KMS-11 (cell line): Measurements from ENCODE around the gene PUM2.

Source experiments
- H2AFZ ChIP-seq: fragments of 200-600 bp; sonication (generic); 2 replicates; pipeline ENCODE4 v1.6.1; 2016; ENCODE audit warnings: antibody characterized with exemption, mixed run types, low read depth
- H3K27ac ChIP-seq: fragments of 200-600 bp; sonication (generic); 2 replicates; pipeline ENCODE4 v1.6.1; 2016; ENCODE audit warnings: mild to moderate bottlenecking, mixed run types
- H3K27me3 ChIP-seq: fragments of 200-600 bp; sonication (generic); 2 replicates; pipeline ENCODE4 v1.6.1; 2017; ENCODE audit warnings: mild to moderate bottlenecking, low read depth, mixed run types, moderate library complexity; ENCODE audit not compliant: insufficient read depth
- H3K36me3 ChIP-seq: fragments of 200-600 bp; sonication (generic); 2 replicates; pipeline ENCODE4 v1.6.1; 2017; ENCODE audit warnings: mild to moderate bottlenecking, mixed run types; ENCODE audit not compliant: insufficient read depth
- H3K4me1 ChIP-seq: fragments of 200-600 bp; sonication (generic); 2 replicates; pipeline ENCODE4 v1.6.1; 2016; ENCODE audit warnings: mild to moderate bottlenecking, low read depth, mixed run types; ENCODE audit not compliant: poor library complexity, severe bottlenecking
- H3K4me2 ChIP-seq: fragments of 200-600 bp; sonication (generic); 2 replicates; pipeline ENCODE4 v1.7.0; 2016; ENCODE audit warnings: mild to moderate bottlenecking, mixed run types
- H3K4me3 ChIP-seq: fragments of 200-600 bp; sonication (generic); IDR thresholded peaks from 2 replicates; pipeline ENCODE4 v1.6.1; 2017; ENCODE audit warnings: low read depth, low read length, mixed read lengths; ENCODE audit not compliant: insufficient read depth
- H3K79me2 ChIP-seq: fragments of 200-600 bp; sonication (generic); 2 replicates; pipeline ENCODE4 v1.6.1; 2016; ENCODE audit warnings: low read depth, mixed run types; ENCODE audit not compliant: insufficient read depth
- H3K9ac ChIP-seq: fragments of 200-600 bp; sonication (generic); 2 replicates; pipeline ENCODE4 v1.6.1; 2016; ENCODE audit warnings: mild to moderate bottlenecking, mixed run types
- H4K20me1 ChIP-seq: fragments of 200-600 bp; sonication (generic); 2 replicates; pipeline ENCODE4 v1.6.1; 2016; ENCODE audit warnings: mild to moderate bottlenecking, mixed run types; ENCODE audit not compliant: insufficient read depth
- CTCF ChIP-seq: fragments of 200-600 bp; sonication (generic); conservative IDR thresholded peaks from 2 replicates; pipeline ENCODE4 v1.6.1; 2017; ENCODE audit warnings: low read depth, mild to moderate bottlenecking, antibody characterized with exemption, low read length, moderate library complexity, mixed read lengths

PUM2 gene

GRCh38 chr2:20220806-20221554 lies 129.7 kb downstream of the PUM2 start:
- Histone ChIP-seq H2AFZ (no peak overlapping the region), H3K4me2 (no peak overlapping the region; the same call in 1 of the 2 replicates), H3K27ac (no peak overlapping the region), H3K4me3 (no peak overlapping the region), H3K9ac (no peak overlapping the region), H4K20me1 (no peaks in the 10 kb centered on the region), H3K27me3 (no peaks in the 10 kb centered on the region), H3K36me3 (no peaks in the 10 kb centered on the region), H3K79me2 (no peaks in the 10 kb centered on the region), H3K4me1 (peaks cover 31% of the 10 kb centered on the region)
- no peak for TF ChIP-seq CTCF

- Histone ChIP-seq H3K9ac (no peak overlapping the region), H3K36me3 (no peaks in the 10 kb centered on the region), H3K27ac (no peak overlapping the region), H4K20me1 (no peaks in the 10 kb centered on the region), H3K27me3 (no peaks in the 10 kb centered on the region), H3K4me2 (no peak overlapping the region), H3K4me1 (peaks cover 33% of the 10 kb centered on the region), H3K4me3 (no peak overlapping the region), H3K79me2 (no peaks in the 10 kb centered on the region), H2AFZ (no peak overlapping the region)
- TF ChIP-seq CTCF, result no peak
Observed at GRCh38 chr2:20219763-20220380, 130.8 kb downstream of the PUM2 start.

- Histone ChIP-seq H3K9ac (no peak overlapping the region), H2AFZ (no peak overlapping the region), H3K36me3 (no peaks in the 10 kb centered on the region), H3K4me2 (no peak overlapping the region), H3K4me1 (peaks cover 45% of the 10 kb centered on the region), H4K20me1 (no peaks in the 10 kb centered on the region), H3K79me2 (no peaks in the 10 kb centered on the region), H3K27me3 (no peaks in the 10 kb centered on the region), H3K4me3 (no peak overlapping the region), H3K27ac (no peak overlapping the region)
- no peak for TF ChIP-seq CTCF
Observed at GRCh38 chr2:20218331-20219320, 132.0 kb downstream of the PUM2 start.
